Lung microvascular endothelial cell (primary cell): Measurements from ENCODE around the gene CHCHD2. TPM values are rescaled to one million over a fixed set of nuclear protein-coding genes. Genes with fewer than 3 reads are reported as not detected.
A peak's percentile ranks its signal among the peaks of the same experiment; 100 is the strongest.
"Not testable (repeated sequence)": the region's sequence is repeated elsewhere in the genome, so short reads cannot be mapped to it uniquely, and the experiment has no call there.

Source experiments
- DNase-seq, 2 donors: peaks; one replicate each; pipeline versions ENCODE4 v3.0.0 to v3.0.0-alpha.2; 2010; ENCODE audit warnings: low read depth in 2 of 2
- total RNA-seq: library from RNA; depleted of rRNA; stranded (reverse); fragments of >200 nt; gene quantifications from 2 replicates; pipeline ENCODE4 v1.2.1, GENCODE V29; 2014

The CHCHD2 gene, protein sequence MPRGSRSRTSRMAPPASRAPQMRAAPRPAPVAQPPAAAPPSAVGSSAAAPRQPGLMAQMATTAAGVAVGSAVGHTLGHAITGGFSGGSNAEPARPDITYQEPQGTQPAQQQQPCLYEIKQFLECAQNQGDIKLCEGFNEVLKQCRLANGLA
- 282 and 284 TPM in 2 replicates for total RNA-seq

DNA sequence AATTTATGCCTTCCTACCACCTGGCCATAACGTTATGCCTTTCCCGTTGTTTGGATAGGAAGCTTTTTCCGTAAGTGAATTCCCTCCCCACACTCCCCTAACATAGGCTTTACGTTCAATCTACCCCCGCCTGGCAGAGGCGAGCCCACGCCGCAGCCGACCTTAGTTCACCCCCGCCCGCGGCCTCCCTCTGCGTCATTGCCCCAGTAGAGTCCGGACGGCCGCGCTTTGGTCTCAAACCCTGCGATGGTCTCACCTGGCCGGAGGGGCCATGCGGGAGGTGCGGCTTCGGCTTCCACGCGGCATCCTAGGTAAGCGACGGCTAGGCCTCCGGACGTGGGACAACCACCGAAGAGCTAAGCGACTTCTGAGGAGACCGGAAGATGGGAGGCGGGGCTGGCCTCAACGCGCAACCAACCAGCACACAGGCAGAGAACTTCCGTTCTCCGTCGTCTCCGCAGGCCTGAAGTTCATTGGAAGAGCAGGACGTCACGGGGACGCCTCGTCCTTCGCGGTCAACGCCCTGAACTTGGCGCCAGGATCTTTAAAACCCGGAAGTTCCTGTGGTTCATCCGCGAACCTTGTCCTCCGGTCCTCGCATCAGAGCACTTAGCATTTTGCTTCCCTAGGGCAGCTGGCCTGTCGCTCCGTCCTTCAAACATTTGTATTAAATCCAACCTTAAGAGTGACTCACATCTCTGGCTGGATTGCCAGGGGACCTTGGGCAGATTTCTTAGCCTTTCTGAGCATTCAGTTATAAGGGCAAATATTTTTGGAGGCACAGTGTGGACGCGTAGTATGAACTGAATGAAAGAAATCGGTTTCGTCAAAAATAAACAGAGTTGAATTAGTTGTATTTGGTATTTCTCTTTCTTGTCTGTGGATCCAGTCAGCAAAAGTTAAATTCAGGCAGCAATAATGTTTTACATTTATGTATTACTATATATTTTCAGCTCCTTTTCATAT lies at the start of gene CHCHD2:
TSS of gene CHCHD2 (minus strand) at position 369 of the 966 bp plus-strand sequence. CDS start at position 306, 63 bp downstream.
- peak; percentile 99 for DNase-seq

DNA sequence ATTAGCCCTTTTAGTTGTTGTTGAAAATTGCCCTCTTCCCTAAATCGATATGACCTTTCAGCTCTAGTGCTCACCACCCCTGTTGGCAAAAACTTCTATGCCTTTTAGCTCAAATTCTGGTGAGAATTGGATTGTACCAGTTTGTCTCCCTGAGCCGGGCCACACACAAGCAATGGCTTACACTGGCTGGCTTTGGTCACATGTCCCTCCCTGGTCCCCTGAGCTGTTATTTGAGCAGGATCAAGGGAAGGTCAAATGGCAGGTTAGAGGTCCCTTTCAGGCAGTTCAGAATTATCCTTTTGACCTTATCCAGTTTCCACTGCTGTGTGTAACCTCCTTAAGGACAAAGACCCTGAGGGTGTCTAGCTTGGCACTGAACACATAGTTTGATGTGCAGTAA lies 24.8 kb upstream of the CHCHD2 start:
- not testable (repeated sequence) for DNase-seq

DNA sequence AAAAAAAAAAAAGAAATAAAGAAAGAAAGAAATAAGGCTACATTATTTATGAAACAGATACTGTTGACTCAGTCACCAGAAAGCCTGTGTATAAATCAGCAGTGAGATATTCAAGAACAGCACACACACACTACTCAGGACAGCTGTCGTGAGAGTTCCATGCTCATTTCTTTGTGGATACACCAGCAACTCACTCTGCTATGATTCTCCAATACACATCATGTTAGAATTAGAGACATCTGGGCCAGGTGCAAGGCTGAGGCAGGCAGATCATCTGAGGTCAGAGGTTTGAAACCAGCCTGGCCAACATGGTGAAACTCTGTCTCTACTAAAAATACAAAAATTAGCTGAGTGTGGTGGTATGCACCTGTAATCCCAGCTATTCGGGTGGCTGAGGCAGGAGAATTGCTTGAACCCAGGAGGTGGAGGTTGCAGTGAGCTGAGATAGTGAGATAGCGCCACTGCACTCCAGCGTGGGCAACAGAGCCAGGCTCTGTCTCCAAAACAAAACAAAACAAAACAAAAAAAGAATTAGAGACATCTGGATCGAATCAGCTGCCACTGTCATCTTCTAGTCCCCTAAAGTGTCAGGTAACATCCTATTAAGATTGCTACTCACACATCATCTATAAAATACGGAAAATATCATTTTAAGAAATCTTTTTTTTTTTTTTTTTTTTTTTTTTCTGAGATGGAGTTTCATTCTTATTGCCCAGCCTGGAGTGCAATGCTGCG lies 21.1 kb upstream of the CHCHD2 start:
- DNase-seq, result no peak

DNA sequence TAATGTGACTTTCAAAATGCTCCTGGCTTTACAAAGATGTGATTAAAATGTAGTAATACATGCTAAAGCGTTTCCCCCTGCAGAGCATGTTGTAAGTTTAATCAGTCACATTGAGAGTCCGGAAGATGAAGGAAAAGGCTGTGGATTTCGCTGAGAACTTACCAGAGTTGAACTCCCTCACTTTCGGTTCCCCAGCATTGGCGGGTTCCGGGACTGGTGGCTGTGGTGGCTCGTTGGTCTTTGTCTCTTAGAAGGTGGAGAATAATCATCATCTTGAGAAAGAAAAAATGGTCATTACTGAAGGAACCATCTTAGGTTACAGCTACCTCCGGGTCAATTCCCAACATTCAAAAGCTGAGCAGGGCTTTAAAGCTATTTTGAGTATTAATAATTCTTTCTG lies 19.6 kb upstream of the CHCHD2 start:
- no peak for DNase-seq

DNA sequence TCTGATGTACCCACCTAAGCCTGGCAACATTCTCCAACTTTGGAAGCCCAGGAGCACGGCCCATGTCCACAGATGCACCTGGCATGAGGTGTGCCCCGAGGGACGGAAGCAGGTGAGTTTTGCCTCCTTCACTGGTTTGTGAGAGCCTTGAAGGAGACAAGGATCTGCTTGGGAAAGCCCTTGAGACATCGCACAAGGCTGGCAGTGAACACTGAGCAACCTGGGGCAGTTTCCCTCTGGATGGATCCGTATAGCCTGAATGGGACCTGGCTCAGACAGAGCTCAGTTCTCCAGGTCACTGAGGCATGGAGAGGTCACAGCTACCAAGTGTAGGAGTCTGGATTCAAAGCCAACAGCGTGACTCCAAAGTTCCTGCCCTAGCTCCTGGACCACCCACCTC lies 18.7 kb upstream of the CHCHD2 start:
- no peak for DNase-seq

DNA sequence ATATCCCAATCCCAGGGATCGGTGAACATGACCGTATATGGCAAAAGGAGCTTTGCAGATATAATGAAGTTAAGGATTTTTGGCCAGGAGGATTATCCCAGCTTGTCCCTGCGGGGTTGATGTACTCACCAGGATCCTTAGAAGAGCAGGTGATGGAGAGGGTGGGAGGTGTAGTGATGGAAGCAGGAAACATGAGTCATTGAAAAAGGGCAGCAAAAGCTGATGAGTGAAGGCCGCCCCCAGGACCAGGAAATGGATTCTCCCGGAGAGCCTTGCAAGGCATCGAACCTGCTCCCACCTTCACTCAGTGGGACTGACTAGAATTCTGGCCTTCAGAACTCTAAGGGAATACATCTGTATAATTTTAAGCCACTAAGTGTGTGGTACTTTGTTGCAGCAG lies 15.2 kb upstream of the CHCHD2 start:
- no peak for DNase-seq

DNA sequence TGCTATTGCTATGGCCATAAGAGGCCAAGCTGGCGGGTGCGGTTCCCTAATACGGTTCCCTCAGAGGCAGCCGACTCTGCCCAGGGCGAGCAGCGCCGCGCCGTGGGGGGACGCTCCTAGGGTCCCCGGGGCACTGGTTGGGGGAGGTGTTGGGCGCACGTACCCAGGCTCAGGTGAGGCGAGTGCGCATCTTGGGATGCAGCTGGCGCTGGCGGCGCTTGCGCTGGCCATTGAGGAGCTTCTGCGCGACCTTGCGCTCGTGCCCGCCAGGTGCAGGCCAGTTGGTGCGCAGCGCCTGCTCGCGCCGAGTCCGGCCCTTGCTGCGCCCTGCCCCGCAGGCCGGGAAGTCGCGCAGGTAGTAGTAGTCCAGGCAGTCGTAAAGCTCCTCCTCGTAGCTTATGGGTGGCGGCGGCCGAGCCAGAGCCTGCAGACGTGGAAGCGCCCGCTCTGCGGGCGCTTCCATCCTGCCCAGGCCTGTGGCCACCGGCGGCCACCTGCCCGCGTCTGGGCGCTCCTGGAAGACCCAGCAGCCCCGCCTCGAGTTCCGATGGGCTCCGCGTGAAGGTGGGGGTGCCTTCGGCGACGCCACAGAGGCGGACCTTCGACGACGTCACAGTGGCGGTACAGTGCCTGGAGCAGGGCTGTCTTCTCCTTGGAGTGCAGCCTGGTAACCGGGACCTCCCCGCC lies 9.7 kb upstream of the CHCHD2 start, which contains the start of gene NUPR2:
TSS of gene NUPR2 (minus strand) at position 566 of the 687 bp plus-strand sequence. CDS start at position 463, 103 bp downstream.
- DNase-seq, result no peak

DNA sequence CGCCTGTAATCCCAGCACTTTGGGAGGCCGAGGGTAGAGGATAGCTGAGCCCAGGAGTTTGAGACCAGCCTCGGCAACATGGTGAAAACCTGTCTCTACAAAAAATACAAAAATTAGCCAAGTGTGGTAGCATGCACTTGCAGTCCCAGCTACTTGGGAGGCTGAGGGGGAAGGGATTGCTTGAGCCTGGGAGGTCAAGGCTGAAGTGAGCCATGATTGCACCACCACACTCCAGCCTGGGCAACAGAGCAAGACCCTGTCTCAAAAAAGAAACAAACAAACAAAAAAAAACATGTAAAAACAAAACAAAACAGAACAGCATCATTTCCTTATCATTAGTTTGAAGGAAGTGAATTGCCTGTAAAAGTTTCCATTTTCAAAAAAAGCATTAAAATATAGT lies 6.0 kb upstream of the CHCHD2 start:
- DNase-seq, result not testable (repeated sequence)

DNA sequence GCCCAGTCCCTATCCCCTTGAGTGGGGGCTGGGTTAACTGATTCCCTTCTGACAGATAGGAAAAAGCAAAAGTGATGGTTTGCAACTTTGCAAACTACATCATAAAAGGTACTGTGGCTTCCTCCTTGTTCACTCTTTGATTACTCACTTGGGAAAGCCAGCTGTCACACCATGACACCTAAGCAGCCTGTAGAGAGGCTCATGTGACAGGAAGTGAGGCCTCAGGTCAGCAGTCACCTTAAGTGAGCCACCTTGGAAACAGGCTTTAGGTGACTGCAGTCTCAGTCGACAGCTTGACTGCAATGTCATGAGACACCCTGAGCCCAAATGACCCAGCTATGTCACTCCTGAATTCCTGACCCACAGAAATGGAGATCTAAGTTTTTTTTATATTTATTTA lies 4.3 kb upstream of the CHCHD2 start:
- no peak for DNase-seq

DNA sequence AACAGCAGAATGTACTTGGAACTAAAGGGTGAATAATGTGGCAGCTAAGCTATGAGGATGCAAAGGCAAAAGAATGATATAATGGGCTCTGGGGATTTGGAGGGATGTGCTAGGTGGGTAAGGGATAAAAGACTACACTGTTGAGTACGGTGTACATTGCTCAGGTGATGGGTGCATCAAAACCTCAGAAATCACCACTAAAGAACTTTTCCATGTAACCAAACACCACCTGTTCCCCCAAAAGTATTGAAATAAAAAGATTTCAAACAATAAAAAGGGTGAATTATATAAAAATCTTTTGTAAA lies 1.6 kb upstream of the CHCHD2 start:
- no peak for DNase-seq

DNA sequence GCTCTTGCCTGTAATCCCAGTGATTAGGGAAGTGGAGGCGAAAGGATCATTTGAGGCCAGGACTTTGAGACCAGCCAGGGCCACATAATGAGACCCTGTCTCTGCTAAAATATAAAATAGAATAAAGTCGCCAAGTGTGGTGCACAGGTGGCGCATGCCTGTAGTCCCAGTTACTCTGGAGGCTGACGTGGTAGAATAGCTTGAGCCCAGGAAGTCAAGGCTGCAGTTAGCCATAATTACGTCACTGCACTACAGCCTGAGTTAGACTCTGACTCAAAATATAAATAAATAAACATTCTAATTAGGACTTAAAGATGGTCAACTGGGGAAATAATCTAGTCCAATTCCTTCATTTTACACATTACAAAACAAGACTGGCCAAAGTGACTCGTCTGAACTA lies 768 bp downstream of the CHCHD2 start:
- peak; percentile 46 to 88 for DNase-seq

DNA sequence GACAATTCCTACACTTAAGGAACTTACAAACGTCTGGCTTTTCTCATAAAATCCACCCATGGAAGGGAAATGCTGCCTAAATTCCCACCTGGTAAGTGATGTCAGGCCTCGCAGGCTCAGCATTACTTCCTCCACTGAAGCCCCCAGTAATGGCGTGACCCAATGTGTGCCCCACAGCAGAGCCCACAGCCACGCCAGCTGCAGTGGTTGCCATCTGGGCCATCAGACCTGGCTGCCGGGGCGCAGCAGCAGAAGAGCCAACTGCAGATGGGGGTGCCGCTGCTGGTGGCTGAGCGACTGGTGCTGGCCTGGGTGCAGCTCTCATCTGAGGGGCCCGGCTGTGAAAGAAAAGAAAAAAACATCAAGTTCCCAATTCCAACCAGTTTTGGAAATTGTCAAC lies 2.1 kb downstream of the CHCHD2 start:
- not testable (repeated sequence) for DNase-seq

DNA sequence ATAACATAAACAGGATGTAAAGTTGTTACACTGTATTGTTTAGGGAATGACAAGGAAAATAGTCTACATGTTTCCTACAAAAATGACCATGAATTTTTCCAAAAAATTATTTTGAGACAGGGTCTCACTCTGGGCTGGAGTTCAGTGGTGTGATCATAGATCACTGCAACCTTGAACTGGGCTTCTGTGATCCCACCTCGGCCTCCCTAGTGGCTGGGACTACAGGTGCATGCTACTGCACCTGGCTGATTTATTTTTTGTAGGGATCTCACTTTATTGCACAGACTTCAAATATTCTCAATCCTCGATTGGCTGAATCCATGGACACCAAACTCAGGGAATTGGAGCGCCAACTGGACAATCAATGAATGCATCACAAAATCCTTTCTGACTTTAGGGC lies 6.6 kb downstream of the CHCHD2 start:
- DNase-seq, result no peak

DNA sequence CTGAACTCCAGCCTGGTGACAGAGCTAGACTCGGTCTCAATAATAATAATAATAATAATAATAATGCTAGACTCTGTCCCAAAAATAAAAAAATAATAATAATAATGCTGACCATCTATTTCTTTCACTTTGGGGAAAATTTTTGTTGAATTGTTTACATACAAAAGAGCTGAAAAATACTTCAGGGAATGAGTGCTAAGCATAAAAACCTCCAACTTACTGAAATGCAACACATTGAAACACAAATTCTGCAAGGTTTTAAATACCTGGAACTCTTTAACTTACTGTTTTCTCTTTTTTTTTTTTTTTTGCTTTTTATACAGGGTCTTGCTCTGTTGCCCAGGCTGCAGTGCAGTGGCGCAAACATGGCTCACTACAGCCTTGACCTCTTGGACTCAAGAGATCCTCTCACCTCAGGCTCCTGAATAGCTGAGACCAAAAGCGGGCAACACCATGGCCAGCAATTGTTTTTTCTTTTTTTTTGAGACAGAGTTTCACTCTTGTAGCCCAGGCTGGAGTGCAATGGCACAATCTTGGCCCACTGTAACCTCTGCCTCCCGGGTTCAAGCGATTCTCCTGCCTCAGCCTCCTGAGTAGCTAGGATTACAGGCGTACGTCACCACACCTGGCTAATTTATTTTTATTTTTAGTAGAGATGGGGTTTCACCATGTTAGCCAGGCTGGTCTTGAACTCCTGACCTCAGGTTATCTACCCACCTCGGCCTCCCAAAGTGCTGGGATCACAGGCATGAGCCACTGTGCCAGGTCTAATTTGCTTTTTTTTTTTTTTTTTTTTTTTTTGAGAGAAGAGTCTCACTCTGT lies 7.9 kb downstream of the CHCHD2 start:
- DNase-seq, result not testable (repeated sequence)

DNA sequence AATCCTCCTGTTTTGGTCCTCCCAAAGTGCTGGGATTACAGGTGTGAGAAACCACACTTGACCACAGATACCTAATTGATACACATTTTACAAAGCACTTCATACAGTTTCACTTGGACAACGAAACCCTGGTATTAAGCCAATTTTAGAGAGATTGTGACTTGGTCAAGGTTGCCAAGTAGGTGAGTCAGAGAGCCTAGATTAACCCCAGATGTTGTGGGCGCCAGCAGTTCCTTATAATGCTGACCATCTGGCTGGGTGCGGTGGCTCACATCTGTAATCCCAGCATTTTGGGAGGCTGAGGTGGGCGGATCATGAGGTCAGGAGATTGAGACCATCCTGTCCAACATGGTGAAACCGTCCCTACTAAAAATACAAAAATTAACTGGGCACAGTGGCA lies 8.6 kb downstream of the CHCHD2 start:
- peak in 1 of 2 donors; percentile 39 for DNase-seq

DNA sequence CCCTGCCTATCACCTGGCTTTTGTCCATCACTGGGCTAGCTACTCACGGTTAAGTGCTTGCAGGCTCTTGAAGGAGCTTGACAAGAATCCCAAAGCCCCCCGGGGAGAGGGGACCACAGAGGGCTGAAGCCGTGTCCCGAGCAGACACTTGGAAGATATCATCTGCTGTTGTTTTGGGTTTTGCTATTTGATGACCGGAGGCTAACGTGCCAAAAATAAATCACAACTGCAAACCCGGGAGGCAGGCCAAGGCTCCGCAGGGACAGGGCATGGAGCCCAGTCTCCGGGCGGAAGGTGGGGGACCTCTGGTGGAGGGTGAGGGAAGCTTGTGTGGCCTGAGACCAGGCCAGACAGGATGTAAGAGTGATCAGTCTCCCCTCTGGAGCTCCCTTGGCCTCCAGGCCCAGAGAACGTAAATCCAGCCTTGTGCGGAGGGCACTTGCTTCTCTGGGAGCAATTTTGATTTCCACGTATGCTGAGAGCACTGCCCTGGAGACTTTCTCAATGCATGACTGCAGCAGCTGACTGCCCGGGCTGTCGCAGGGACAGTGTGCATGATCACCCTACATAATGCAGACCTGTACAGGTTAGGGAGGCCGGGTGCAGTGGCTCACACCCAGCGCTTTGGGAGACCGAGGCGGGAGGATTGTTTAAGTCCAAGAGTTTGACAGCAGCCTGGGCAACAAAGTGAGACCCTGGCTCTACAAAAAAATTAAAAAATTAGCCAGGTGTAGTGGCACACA lies 13.3 kb downstream of the CHCHD2 start, which contains the start of gene PHKG1:
TSS of gene PHKG1 (minus strand) at position 164 of the 743 bp plus-strand sequence. CDS start 4,011 bp downstream, outside the sequence.
- DNase-seq, result peak; percentile 83 to 85

DNA sequence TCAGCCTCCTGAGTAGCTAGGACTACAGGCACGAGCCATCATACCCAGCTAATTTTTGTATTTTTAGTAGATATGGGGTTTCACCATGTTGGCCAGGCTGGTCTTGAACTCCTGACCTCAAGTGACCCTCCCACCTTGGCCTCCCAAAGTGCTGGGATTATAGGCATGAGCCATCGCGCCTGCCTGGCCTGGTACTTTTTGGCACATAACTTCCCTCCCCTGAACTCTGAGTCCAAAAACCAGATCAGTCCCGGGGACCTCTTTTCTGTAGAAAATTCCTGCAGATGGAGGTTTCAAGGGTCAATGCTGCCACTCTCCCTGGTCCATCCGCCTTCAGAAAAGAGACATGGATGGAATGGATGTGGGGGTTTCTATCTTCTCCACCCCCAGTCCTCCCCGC lies 13.9 kb downstream of the CHCHD2 start:
- DNase-seq, result not testable (repeated sequence)

DNA sequence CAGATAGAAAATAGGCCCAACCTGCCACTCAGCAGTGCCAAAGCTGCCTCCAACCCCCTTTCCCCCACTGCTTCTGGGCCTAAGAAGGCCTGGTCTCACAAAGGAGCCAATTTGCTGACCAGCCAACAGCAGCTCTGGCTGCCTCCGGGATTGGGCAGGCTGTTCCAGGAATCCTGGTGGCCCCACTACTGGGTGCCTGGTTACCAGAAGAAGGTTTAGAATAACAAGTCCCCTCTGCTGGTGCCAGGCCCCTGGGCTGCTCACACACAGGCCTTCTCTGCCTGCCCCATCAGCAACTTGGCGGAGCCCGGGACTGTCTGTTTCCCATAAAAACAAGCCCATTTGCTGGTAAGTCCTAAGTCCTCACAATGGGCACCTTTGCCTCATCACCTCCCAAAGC lies 14.7 kb downstream of the CHCHD2 start:
- DNase-seq, result no peak

DNA sequence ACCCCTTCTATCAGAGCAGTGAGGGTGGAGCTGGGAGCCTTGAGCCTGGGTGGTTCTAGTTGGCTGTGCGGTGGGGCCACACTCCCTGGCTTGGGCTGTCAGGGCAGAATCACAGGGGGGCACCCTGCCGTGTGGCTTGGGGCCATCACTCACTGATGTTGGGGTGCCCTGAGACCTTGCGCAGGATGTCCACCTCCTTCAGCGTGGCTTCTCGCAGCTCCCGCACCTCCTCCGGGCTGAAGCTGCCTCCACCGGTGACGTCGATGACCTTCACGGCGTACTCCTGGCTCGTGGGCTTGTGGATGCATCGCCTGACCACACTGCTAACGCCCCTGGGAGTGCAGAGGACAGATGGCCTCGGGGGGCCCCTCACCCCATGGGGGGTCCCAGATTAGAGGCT lies 18.8 kb downstream of the CHCHD2 start:
- DNase-seq, result no peak

DNA sequence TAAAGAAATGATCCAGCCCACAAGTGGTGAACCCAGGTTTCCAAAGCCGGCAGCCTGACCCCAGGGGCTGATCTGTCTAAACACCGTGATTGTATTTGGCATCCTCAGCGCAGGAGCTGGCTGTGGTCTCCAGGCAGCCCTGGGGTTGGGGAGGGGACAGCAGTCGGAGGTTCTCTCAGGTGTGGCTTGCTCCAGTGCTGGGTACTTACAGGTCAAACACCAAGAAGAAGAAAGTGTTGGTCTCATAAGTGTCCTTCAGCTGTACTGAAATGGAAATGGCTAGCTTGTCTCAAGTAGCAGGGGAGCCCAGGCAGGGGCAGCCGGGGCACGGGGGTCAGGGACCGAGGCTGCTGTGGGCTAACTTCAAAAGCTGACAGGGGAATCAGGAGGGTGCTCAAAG lies 19.5 kb downstream of the CHCHD2 start:
- DNase-seq, result no peak
